ENCODE data around the gene IFT88. TPM values are rescaled to one million over a fixed set of nuclear protein-coding genes. Genes with fewer than 3 reads are reported as not detected.

Gene IFT88
- total RNA-seq, 1 donor from 2014 or later: 15.3 TPM

DNA sequence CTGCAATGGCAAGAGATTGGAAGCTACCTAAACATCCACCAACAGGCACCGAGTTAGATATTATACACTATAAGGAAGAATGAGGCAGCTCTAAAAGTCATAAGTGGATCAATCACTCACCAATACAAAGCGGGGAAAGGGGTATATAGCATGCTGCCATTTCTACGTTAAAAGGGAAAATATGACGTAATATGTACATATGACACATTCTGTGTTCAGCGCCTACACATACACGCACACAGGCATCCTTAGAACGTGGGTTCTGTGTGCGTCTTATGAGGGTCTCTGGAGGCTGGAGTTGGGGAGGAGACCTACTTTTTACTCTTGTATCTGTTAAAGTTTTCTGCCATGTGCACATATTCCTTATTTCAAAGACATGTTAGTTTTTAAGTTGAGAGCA, 142.4 kb downstream of the IFT88 start:
- DNase-seq (no peak), ATAC-seq (no peak)
- peaks cover 4% of the 10 kb centered on the region for H3K4me1 ChIP-seq
- no peak overlapping the region for H3K27ac ChIP-seq
- H3K27me3 ChIP-seq (ENCODE audit: low read depth): no peaks in the 10 kb centered on the region
- H3K4me3 ChIP-seq: no peak overlapping the region
- intact Hi-C loops (cut with DNase I): no loop called here
- no peaks in the 10 kb centered on the region for H3K9me3 ChIP-seq
- TF ChIP-seq, protein P1, sequence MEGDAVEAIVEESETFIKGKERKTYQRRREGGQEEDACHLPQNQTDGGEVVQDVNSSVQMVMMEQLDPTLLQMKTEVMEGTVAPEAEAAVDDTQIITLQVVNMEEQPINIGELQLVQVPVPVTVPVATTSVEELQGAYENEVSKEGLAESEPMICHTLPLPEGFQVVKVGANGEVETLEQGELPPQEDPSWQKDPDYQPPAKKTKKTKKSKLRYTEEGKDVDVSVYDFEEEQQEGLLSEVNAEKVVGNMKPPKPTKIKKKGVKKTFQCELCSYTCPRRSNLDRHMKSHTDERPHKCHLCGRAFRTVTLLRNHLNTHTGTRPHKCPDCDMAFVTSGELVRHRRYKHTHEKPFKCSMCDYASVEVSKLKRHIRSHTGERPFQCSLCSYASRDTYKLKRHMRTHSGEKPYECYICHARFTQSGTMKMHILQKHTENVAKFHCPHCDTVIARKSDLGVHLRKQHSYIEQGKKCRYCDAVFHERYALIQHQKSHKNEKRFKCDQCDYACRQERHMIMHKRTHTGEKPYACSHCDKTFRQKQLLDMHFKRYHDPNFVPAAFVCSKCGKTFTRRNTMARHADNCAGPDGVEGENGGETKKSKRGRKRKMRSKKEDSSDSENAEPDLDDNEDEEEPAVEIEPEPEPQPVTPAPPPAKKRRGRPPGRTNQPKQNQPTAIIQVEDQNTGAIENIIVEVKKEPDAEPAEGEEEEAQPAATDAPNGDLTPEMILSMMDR (IDR thresholded peaks at IDR 0.05): no peak
- no peaks in the 10 kb centered on the region for H3K36me3 ChIP-seq

- Histone ChIP-seq H3K27ac (no peak overlapping the region), H3K4me3 (no peak overlapping the region), H3K9me3 (no peaks in the 10 kb centered on the region), H3K4me1 (peaks cover 4% of the 10 kb centered on the region), H3K36me3 (no peaks in the 10 kb centered on the region), H3K27me3 (ENCODE audit: low read depth) (no peaks in the 10 kb centered on the region)
- ATAC-seq: no peak
- intact Hi-C loops (cut with DNase I): loop anchor here (5.0 kb wide), 1 partner anchor 118 kb away; no protein-coding TSS in a partner anchor
- TF ChIP-seq, protein P1 (IDR thresholded peaks at IDR 0.05): no peak
- DNase-seq: no peak
Observed at GRCh38 chr13:20709782-20710181, 142.8 kb downstream of the IFT88 start.

DNA sequence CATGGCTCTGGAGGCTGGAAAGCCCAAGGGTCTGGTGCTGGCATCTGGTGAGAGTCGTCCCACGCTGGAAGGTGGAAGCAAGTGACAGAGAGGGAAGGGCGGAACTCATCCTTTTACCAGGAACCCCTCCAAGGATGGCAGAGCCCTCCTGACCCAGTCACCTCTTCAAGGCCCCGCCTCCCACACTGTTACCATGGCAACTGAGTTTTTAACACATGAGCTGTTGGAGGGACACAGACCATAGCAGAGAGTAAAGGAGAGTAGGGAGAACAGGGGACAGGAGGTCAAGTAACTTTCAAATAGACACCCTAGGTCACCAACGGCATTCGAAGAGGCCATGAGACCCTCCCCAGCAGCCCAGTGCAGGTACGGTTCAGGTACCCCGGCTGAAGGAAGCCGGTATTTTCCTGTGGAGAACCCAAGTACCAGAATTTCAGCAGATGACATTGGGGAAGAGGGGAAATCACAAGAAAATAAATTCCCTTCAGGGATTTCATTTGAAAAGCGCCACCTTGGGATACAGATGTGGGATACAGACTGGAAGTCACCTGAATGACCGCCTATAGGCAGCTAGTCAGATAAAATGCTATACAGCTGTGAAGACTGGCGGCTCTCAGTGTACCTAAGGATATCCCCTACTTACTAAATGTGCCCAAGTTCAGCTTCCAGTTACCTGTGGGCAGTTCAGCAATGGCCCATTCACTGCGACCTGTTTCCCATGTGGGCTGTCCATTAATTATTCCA, 144.5 kb downstream of the IFT88 start:
- ATAC-seq (no peak), DNase-seq (no peak)
- Histone ChIP-seq H3K27ac (no peak overlapping the region), H3K4me1 (peaks cover 4% of the 10 kb centered on the region), H3K4me3 (no peak overlapping the region), H3K27me3 (ENCODE audit: low read depth) (no peaks in the 10 kb centered on the region), H3K9me3 (no peaks in the 10 kb centered on the region), H3K36me3 (no peaks in the 10 kb centered on the region)
- TF ChIP-seq, protein P1 (IDR thresholded peaks at IDR 0.05): no peak
- intact Hi-C loops (cut with DNase I): loop anchor here (5.0 kb wide), 1 partner anchor 116 kb away; no protein-coding TSS in a partner anchor

GRCh38 chr13:20713014-20713376, 146.0 kb downstream of the IFT88 start:
- no peaks in the 10 kb centered on the region for H3K9me3 ChIP-seq
- H3K36me3 ChIP-seq: no peaks in the 10 kb centered on the region
- TF ChIP-seq, protein P1 (IDR thresholded peaks at IDR 0.05): no peak
- DNase-seq: no peak
- H3K4me3 ChIP-seq: peak overlapping the region; percentile 12
- intact Hi-C loops (cut with DNase I): loop anchor here (5.0 kb wide), 1 partner anchor 114 kb away; no protein-coding TSS in a partner anchor
- H3K27me3 ChIP-seq (ENCODE audit: low read depth): no peaks in the 10 kb centered on the region
- H3K27ac ChIP-seq: no peak overlapping the region
- H3K4me1 ChIP-seq: peaks cover 4% of the 10 kb centered on the region
- ATAC-seq: peak in 1 of 2 donors; percentile 31

DNA sequence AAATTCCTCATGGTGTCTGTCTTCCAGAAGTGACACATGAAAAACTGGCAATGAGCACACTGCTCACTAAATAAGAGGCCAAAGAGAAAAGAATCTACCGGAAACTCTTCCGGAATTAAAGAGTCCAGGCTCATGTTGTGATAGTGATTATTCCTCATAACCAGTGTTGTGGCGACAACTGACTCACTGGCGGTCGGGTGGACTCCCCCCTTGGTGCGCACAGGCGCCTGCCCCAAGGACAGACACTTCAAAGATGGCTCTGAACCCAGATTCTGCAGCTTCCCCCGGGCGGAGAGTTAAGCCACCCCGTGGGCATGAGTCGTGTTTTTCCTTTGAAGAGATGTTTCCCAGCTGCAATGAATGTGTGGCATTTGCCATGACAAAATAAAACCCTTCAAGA, 146.8 kb downstream of the IFT88 start:
- Histone ChIP-seq H3K9me3 (no peaks in the 10 kb centered on the region), H3K4me3 (no peak overlapping the region), H3K36me3 (no peaks in the 10 kb centered on the region), H3K4me1 (peaks cover 4% of the 10 kb centered on the region), H3K27me3 (ENCODE audit: low read depth) (no peaks in the 10 kb centered on the region), H3K27ac (no peak overlapping the region)
- DNase-seq (no peak), ATAC-seq (no peak)
- TF ChIP-seq, protein P1 (IDR thresholded peaks at IDR 0.05): no peak
- intact Hi-C loops (cut with DNase I): loop anchor here (5.0 kb wide), 1 partner anchor 114 kb away; no protein-coding TSS in a partner anchor

All from lower lobe of right lung (tissue), 2 donors.